GM12878 (cell line): ENCODE data around the gene MSH6. TPM values are rescaled to one million over a fixed set of nuclear protein-coding genes. Genes with fewer than 3 reads are reported as not detected.

Source experiments
- ATAC-seq: fragments of 200-7000 bp; cut with Tn5 transposase; 3 replicates; pipeline ENCODE4 v1.9.1; 2020; ENCODE audit warnings: mild to moderate bottlenecking, moderate library complexity
- BruUV-seq: library from RNA; stranded (reverse); fragments of 400-500 nt; replicated peaks from 2 replicates; lab custom pipeline; 2021; lab: Mats Ljungman, UMichigan
- CTCF ChIA-PET: fragments of 300-600 bp; sonication (Branson Sonifier 250); formaldehyde crosslinking; extraction: SDS; loops from one replicate; lab custom pipeline; 2021; ENCODE audit warnings: inconsistent platforms; lab: Yijun Ruan, JAX
- POLR2A ChIA-PET: fragments of 350-600 bp; formaldehyde crosslinking; extraction: SDS; loops from one replicate; lab custom pipeline; 2021; ENCODE audit warnings: inconsistent platforms; lab: Charles Lee
- RAD21 ChIA-PET: fragments of 300-600 bp; sonication (Branson Sonifier 250); formaldehyde crosslinking; loops from one replicate; lab custom pipeline; 2023; ENCODE audit warnings: antibody characterized with exemption; ENCODE audit not compliant: unreplicated experiment; lab: Charles Lee
- SMC1A ChIA-PET: fragments of 300-600 bp; sonication (Branson Sonifier 250); formaldehyde crosslinking; loops from one replicate; lab custom pipeline; 2023; ENCODE audit not compliant: unreplicated experiment, uncharacterized antibody; lab: Charles Lee
- DNase-seq: peaks from one replicate; pipeline ENCODE4 v3.0.0-alpha.2; 2011; ENCODE audit warnings: low read depth, low spot score
- FAIRE-seq: peaks from 3 replicates; lab custom pipeline; 2011; peaks lifted over from hg19 to GRCh38; lab: Jason Lieb, UNC
- H2AFZ ChIP-seq: 2 replicates; pipeline ENCODE4 v1.6.0; 2011; ENCODE audit warnings: low read depth, low read length, control low read depth; ENCODE audit not compliant: control insufficient read depth
- H3K27ac ChIP-seq: 2 replicates; pipeline ENCODE4 v1.5.1; 2011; ENCODE audit warnings: control low read depth; ENCODE audit not compliant: control insufficient read depth, insufficient read depth
- H3K27me3 ChIP-seq, 2 experiments: replicated peaks in 1 of 2; 2 replicates each; pipeline versions ENCODE4 v1.6.0 to v1.6.1; 2011; ENCODE audit warnings: low read length in 1 of 2; ENCODE audit not compliant: control insufficient read depth in 2 of 2, insufficient read depth in 2 of 2
- H3K36me3 ChIP-seq, 2 experiments: 2 replicates each; pipeline ENCODE4 v1.5.1; 2011; ENCODE audit warnings: low read length in 1 of 2; ENCODE audit not compliant: control insufficient read depth in 2 of 2, insufficient read depth in 2 of 2
- H3K4me1 ChIP-seq: 2 replicates; pipeline ENCODE4 v1.6.1; 2011; ENCODE audit warnings: mild to moderate bottlenecking, low read length, moderate library complexity, mixed read lengths; ENCODE audit not compliant: control insufficient read depth, insufficient read depth
- H3K4me2 ChIP-seq: 2 replicates; pipeline ENCODE4 v1.6.0; 2011; ENCODE audit warnings: control low read depth; ENCODE audit not compliant: control insufficient read depth, insufficient read depth
- H3K4me3 ChIP-seq: fragments of 200-600 bp; sonication (generic); 2 replicates; pipeline ENCODE4 v1.5.1; 2016
- H3K79me2 ChIP-seq: 2 replicates; pipeline ENCODE4 v1.6.0; 2011; ENCODE audit warnings: low read length; ENCODE audit not compliant: control insufficient read depth, insufficient read depth
- H3K9ac ChIP-seq: 2 replicates; pipeline ENCODE4 v1.8.0; 2011; ENCODE audit warnings: low read length, control low read depth, mixed read lengths; ENCODE audit not compliant: control insufficient read depth, insufficient read depth
- H3K9me3 ChIP-seq: replicated peaks from 3 replicates; pipeline ENCODE4 v1.5.1; 2011; ENCODE audit warnings: mild to moderate bottlenecking, low read length; ENCODE audit not compliant: control insufficient read depth, insufficient read depth
- H4K20me1 ChIP-seq: 2 replicates; pipeline ENCODE4 v1.6.0; 2011; ENCODE audit not compliant: control insufficient read depth, insufficient read depth
- BACH1 ChIP-seq: fragments of 450-650 bp; IDR thresholded peaks from 2 replicates; pipeline ENCODE4 v1.6.1; 2017; ENCODE audit warnings: mild to moderate bottlenecking, borderline replicate concordance
- CHD2 ChIP-seq: IDR thresholded peaks from 2 replicates; pipeline ENCODE4 v1.6.1; 2011; ENCODE audit warnings: low read depth, low read length, improper control_type of control experiment, borderline replicate concordance
- DPF2 ChIP-seq: fragments of 450-650 bp; IDR thresholded peaks from 2 replicates; pipeline ENCODE4 v1.6.1; 2017; ENCODE audit warnings: mild to moderate bottlenecking
- E4F1 ChIP-seq: fragments of 450-650 bp; IDR thresholded peaks from 2 replicates; pipeline ENCODE4 v1.6.1; 2018; ENCODE audit warnings: borderline replicate concordance, mild to moderate bottlenecking; ENCODE audit not compliant: partially characterized antibody
- IKZF2 ChIP-seq, 2 experiments: fragments of 450-650 bp; IDR thresholded peaks; 2 replicates each; pipeline ENCODE4 v1.6.1; 2017; ENCODE audit warnings: mild to moderate bottlenecking in 2 of 2, moderate library complexity in 2 of 2
- LARP7 ChIP-seq: fragments of 450-650 bp; IDR thresholded peaks from 2 replicates; pipeline ENCODE4 v1.6.1; 2017; ENCODE audit warnings: mild to moderate bottlenecking
- MAX ChIP-seq: IDR thresholded peaks from 2 replicates; pipeline ENCODE4 v1.6.1; 2012; ENCODE audit warnings: low read depth, low read length, improper control_type of control experiment
- MLLT1 ChIP-seq: fragments of 450-650 bp; IDR thresholded peaks from 2 replicates; pipeline ENCODE4 v1.6.1; 2016; ENCODE audit warnings: mild to moderate bottlenecking
- PBX3 ChIP-seq: IDR thresholded peaks from 2 replicates; pipeline ENCODE4 v1.6.1; 2011; ENCODE audit warnings: mild to moderate bottlenecking, low read depth, low read length, moderate library complexity; ENCODE audit not compliant: insufficient replicate concordance
- POU2F2 ChIP-seq: IDR thresholded peaks from 3 replicates; pipeline ENCODE4 v1.6.1; 2011; ENCODE audit warnings: low read depth, mild to moderate bottlenecking, low read length, borderline replicate concordance
- RAD51 ChIP-seq: fragments of 450-650 bp; IDR thresholded peaks from 2 replicates; pipeline ENCODE4 v1.6.1; 2016; ENCODE audit warnings: moderate library complexity, mild to moderate bottlenecking, inconsistent platforms
- RUNX3 ChIP-seq: IDR thresholded peaks from 2 replicates; pipeline ENCODE4 v1.6.1; 2012; ENCODE audit warnings: low read length, inconsistent platforms
- SP1 ChIP-seq: IDR thresholded peaks from one replicate; pipeline ENCODE4 v1.6.1; 2011; ENCODE audit warnings: low read depth, low read length
- SREBF1 ChIP-seq: IDR thresholded peaks from 2 replicates; pipeline ENCODE4 v1.6.1; 2012; ENCODE audit warnings: mild to moderate bottlenecking, low read length
- SUZ12 ChIP-seq: fragments of 200-600 bp; sonication (generic); IDR thresholded peaks from one replicate; pipeline ENCODE4 v1.6.1; 2018; ENCODE audit warnings: antibody characterized with exemption, mild to moderate bottlenecking; ENCODE audit not compliant: unreplicated experiment
- TCF12 ChIP-seq: IDR thresholded peaks from 2 replicates; pipeline ENCODE4 v1.6.1; 2011; ENCODE audit warnings: low read depth, mild to moderate bottlenecking, low read length
- TCF7 ChIP-seq: IDR thresholded peaks from 2 replicates; pipeline ENCODE4 v1.6.1; 2014; ENCODE audit warnings: antibody characterized with exemption, borderline replicate concordance
- YBX1 ChIP-seq: fragments of 450-650 bp; IDR thresholded peaks from 2 replicates; pipeline ENCODE4 v1.6.1; 2016; ENCODE audit warnings: antibody characterized with exemption
- ZNF384 ChIP-seq: IDR thresholded peaks from 2 replicates; pipeline ENCODE4 v1.6.1; 2012; ENCODE audit warnings: low read depth, mild to moderate bottlenecking, low read length, improper control_type of control experiment, borderline replicate concordance
- WGBS: methylation state at CpG from one replicate; pipeline ENCODE4 v1.1.6; 2016; ENCODE audit warnings: low lambda C conversion rate; ENCODE audit not compliant: insufficient replicate concordance, insufficient coverage; ENCODE audit errors: missing lambda C conversion rate; 5-methylcytosine and 5-hydroxymethylcytosine counted together
- in situ Hi-C: fragments of 300-500 bp; cut with MboI; formaldehyde crosslinking; loops from 9 replicates; pipeline ENCODE4 v1.14.3; 2018; ENCODE audit warnings: mixed read lengths
- intact Hi-C: fragments of 100-400 bp; cut with micrococcal nuclease; formaldehyde crosslinking; loops from one replicate; pipeline ENCODE4 v1.14.2; 2022; ENCODE audit not compliant: unreplicated experiment
- polyA plus RNA-seq, 11 experiments: library from polyadenylated mRNA; depleted of rRNA in 4 of 11; unstranded in 6 of 11; stranded (reverse) in 5 of 11; fragments of >200 nt; fragmentation: Nextera tagmentation in 4 of 11; fragmentation: Illumina TruSeq in 1 of 11; extraction: Ambion mirVana in 4 of 11; extraction: Trizol in 1 of 11; gene quantifications; 1 replicate in 1 of 11; 2 replicates in 10 of 11; pipeline versions ENCODE4 v1.2.1 to v1.2.3, GENCODE V29; 2011 to 2016; ENCODE audit warnings: inconsistent platforms in 2 of 11, missing spikeins in 2 of 11, low read depth in 1 of 11
- total RNA-seq, 4 experiments: library from RNA; depleted of rRNA in 3 of 4; stranded (reverse); fragments of >200 nt in 3 of 4; fragmentation: Illumina TruSeq in 1 of 4; extraction: Trizol in 1 of 4; gene quantifications; 2 replicates each; pipeline versions ENCODE4 v1.2.1 to v1.2.3, GENCODE V29; 2013 to 2021

The MSH6 gene
- total and polyA plus RNA-seq, 10 of the 15 experiments (the other 5 are each of a cell fraction or from before 2014, with no cell fraction given) = 12.4 to 108 (median 67.4) TPM

- POLR2A ChIA-PET = interaction anchor here (0.7 kb wide), 1 partner anchor 564 kb away, joined by 5 read pairs; no protein-coding TSS in a partner anchor
- FAIRE-seq = no peak
- TF ChIP-seq DPF2 = no peak
- no peak for TF ChIP-seq TCF12
- TF ChIP-seq TCF7 = no peak
- TF ChIP-seq PBX3 = no peak
- TF ChIP-seq SREBF1 = no peak
- TF ChIP-seq SP1 = no peak
- TF ChIP-seq SUZ12 = no peak
- TF ChIP-seq RAD51 = no peak
- TF ChIP-seq BACH1 = no peak
- TF ChIP-seq YBX1 = no peak
- no peak for TF ChIP-seq E4F1
- TF ChIP-seq MLLT1 = no peak
- TF ChIP-seq ZNF384 = no peak
- no peak for TF ChIP-seq IKZF2 (IDR thresholded peaks at IDR 0.05)
- TF ChIP-seq POU2F2 = no peak
- no peak for TF ChIP-seq MAX
- TF ChIP-seq LARP7 = no peak
- TF ChIP-seq RUNX3 = no peak
- no peak for TF ChIP-seq CHD2
These were observed 4.1 kb upstream of the MSH6 start for GRCh38 chr2:47778698-47779425.

More at GRCh38 chr2:47778698-47779425, 4.1 kb upstream of the MSH6 start:
- H3K79me2 ChIP-seq = peaks cover 3% of the 10 kb centered on the region
- no peaks in the 10 kb centered on the region for H3K4me1 ChIP-seq
- intact Hi-C loops (no loop called here), in situ Hi-C loops (no loop called here)
- ATAC-seq = no peak
- SMC1A ChIA-PET = interaction anchor here (1.6 kb wide), 1 partner anchor 84 kb away, joined by 3 read pairs; no protein-coding TSS in a partner anchor
- RAD21 ChIA-PET = interaction anchor here (0.7 kb wide), 1 partner anchor 341 kb away, joined by 3 read pairs; no protein-coding TSS in a partner anchor
- no peak overlapping the region for H3K9ac ChIP-seq
- no peak overlapping the region for H3K4me2 ChIP-seq
- no peak overlapping the region for H3K4me3 ChIP-seq
- H3K27me3 ChIP-seq = no peaks in the 10 kb centered on the region
- no TSS peak for BruUV-seq
- H3K36me3 ChIP-seq = no peaks in the 10 kb centered on the region
- WGBS = 74% methylated on average over 8 of the region's 8 CpGs
- no peaks in the 10 kb centered on the region for H3K9me3 ChIP-seq
- no peak overlapping the region for H2AFZ ChIP-seq
- H4K20me1 ChIP-seq = no peaks in the 10 kb centered on the region
- no peak for DNase-seq
- CTCF ChIA-PET = interaction anchor here (1.0 to 2.8 kb wide), 3 partner anchors 12 to 342 kb away, joined by 3 to 18 read pairs (median 4); no protein-coding TSS in a partner anchor
- no peak overlapping the region for H3K27ac ChIP-seq
